Activated CD4-positive, alpha-beta T cell treated with anti-CD3 and anti-CD28 coated beads, Interleukin-10, Interleukin-2, amounts not matched to agents 100 ng/mL and 50 ng/mL, durations not matched to agents 16 hours and 8 hours (primary cell): ENCODE data around the gene TMEM151A.
"Not testable (repeated sequence)": the region's sequence is repeated elsewhere in the genome, so short reads cannot be mapped to it uniquely, and the experiment has no call there.

Experiments used
- DNase-seq: peaks from one replicate; pipeline ENCODE4 v3.0.0-alpha.2; 2020

Gene TMEM151A

DNA sequence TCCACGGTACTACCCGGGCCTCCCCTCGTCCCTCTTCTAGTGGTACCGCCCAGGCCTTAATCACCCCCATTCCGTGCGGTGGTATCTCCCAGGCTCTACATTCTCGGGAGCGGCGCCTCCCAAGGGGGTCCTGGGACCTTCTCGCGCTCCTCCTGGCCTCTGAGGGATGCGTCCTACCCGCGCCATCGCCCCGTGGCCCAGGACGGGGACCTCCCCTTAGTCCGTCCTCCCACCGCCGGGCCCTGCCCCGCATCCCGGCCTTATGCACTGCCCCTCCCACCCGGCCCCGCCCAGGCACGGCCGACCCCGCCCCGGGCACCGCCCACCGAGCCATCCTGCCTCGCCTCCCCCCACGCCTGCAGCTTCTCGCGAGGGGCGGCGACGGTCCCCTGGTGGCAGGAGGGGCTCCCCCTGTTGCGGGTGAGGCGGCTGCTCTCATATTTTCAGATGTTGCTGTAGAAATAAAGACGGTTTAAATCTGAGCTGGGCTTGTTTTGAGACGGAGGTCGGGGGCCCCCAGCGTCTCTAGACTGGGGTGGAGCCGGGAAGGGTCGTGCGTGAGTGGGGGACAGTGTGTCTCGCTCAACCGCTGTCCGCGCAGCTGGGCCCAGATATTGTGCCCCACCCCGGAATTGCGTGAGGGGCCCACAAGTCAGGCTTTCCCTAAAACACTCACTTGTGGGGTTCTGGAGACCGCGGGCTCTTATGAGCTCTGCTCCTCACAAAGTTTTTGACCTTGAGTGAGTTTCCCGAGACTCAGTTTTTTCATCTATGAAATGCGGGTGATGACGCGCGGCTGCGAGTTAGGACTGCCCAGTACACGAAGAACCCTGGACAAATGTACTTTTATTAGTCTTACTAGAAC lies 24.1 kb upstream of the TMEM151A start:
- DNase-seq = peak; percentile 91

DNA sequence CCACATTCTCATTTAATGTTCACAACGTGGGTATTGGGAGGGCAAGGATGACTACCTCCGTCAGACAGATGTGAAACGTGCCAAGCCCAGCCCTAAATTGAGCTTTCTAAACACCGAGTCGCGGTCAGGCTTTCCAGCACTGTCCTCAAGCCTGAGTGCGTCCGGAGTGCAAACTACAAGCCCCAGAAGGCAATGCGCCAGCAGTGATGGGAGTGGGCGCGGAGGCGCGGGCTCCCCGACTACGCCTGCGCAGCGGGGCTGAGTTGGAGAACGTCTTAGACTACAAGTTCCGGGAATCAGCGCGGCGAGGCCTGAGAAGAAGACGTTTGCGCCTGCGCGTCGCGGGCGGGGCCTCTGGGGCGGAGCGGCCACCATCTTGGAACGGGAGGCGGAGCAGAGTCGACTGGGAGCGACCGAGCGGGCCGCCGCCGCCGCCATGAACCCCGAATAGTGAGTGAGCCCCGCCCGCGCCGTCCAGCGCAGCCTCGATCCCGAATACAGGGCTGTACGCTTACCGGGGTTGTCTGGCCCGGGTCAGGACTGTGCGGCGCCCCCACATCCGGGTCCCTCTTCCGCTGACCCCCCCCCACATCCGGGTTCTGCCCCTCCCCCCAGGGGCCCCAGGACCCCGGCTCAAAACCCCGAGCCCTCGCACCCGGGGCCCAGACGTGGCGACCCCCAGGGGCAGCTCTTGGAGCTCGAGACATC lies 23.3 kb upstream of the TMEM151A start, which contains the start of gene RAB1B:
Gene RAB1B (plus strand): TSS at position 396 of the 708 bp plus-strand sequence. CDS start 41 bp downstream, at position 437.
- DNase-seq = peak; percentile 100

DNA sequence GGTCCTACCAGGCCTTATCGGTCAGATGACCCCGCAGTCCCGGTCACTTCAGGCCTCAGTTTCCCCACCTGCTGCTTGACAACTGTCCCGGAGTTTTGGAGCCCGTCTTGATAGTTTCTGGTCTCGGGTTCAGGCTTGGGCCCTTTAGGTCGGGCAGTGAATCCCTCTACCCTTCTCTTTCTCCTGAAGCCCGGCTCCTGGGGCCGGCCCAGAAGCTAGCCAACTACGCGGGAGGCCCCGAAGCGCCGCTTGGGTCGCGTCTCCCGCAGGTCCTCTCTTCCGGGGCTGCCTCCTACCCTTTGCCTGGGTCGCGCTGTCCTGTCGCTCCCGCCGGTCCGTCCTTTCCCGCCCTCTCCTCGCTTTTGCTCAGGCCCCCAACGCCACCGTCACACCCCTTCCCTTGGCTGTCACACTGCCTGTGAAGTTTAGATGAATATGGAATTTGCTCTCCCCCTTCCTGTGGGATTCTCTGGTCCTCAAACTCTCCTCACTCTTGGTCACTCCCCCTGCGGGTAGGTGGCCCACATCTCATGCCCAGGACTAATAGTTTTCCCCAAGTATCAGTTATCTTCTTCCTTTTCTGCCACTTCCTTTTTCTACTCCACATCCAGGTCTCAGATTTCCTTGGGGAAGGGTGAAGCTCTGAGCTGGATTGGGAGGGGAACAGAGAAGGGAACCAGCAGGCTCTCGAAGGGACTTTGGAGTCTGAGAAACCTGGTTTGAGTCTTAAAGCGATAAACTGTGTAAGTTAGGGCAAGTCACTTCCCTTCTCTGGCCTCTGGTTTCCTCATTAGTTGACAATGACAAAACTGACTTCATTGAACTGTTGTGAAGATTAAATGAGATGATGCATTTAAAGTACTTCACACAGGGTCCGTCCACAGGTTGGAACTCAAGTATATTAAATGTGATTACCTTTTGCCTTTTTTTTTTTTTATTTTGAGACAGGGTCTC lies 22.5 kb upstream of the TMEM151A start:
- DNase-seq = peak; percentile 30

DNA sequence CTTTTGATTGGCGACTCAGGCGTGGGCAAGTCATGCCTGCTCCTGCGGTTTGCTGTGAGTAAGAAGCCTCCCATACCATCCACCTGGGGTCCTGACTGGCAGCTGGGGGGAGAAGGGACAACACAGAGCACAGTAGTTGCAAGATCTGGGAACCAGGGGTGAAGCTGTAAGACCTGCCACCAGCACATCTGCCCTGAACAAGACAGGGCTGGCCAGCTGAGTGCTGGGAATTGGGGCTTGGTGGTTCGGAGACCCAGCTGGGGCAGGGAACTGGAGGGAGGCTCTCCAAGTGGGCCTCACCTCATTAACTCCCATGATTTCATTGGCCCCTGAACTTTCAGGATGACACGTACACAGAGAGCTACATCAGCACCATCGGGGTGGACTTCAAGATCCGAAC lies 19.9 kb upstream of the TMEM151A start:
- DNase-seq = no peak

DNA sequence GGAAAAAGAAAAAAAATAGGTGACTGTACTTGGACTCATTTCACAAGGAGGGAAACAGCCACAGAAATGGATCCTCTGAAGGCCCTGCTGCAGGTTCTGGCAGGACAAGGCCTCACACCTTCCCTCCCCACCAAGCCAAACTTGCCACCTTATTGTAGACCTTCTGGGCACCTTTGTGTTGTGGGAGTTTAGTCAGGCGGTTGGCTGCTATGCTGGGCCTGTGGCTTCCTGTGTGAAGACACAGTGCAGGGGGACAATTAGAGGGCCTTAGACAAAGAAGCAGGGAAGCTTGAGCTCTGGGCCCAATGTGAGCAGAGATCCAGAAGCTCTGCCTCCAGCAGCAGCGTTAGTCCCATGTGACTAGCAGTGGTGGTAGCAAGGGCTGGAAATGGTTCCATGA lies 19.1 kb upstream of the TMEM151A start:
- DNase-seq = peak; percentile 28

DNA sequence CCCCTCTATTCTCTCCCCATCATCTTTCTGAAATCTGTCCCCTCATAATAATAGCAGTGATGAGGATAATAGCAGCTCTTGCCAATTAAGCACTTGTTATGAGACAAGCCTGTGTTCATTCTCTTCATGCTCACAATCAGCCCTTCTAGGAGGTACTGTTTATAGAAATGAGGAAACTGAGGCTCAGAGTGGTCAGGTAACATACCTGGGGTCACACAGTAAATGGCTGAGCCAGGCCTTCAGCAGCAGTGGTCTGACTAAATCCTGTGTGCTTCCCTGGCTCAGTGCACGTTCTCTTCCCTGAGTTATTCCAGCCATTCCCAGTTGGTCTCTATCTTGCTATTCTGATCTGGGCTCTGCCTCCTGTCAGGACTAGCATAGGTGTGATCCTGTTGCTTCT lies 17.5 kb upstream of the TMEM151A start:
- DNase-seq = no peak

DNA sequence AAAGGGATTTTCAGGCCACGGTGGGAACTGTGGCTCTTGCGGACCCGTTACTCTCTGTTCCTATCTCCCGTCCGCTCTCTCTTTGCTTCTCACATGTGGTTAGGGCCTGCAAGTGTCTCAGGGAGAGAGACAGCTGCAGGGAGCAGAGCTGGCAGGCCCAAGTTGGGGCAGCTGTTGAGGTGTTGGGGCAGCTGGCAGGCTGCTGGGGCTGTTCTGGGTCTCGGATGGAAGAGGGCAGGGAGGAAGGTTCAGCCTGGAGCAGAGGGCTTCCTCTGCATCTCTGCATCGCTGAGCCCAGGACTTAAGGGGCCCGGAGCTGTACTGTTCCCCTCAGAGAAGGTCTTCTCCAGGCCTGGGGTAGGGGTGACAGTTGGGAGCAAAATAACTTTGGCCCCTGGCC lies 16.3 kb upstream of the TMEM151A start:
- no peak for DNase-seq

DNA sequence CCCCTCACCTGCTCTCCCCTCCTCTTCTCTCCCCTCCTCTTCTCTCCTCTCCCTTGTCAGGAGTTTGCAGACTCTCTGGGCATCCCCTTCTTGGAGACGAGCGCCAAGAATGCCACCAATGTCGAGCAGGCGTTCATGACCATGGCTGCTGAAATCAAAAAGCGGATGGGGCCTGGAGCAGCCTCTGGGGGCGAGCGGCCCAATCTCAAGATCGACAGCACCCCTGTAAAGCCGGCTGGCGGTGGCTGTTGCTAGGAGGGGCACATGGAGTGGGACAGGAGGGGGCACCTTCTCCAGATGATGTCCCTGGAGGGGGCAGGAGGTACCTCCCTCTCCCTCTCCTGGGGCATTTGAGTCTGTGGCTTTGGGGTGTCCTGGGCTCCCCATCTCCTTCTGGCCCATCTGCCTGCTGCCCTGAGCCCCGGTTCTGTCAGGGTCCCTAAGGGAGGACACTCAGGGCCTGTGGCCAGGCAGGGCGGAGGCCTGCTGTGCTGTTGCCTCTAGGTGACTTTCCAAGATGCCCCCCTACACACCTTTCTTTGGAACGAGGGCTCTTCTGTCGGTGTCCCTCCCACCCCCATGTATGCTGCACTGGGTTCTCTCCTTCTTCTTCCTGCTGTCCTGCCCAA lies 15.6 kb upstream of the TMEM151A start:
- no peak for DNase-seq

DNA sequence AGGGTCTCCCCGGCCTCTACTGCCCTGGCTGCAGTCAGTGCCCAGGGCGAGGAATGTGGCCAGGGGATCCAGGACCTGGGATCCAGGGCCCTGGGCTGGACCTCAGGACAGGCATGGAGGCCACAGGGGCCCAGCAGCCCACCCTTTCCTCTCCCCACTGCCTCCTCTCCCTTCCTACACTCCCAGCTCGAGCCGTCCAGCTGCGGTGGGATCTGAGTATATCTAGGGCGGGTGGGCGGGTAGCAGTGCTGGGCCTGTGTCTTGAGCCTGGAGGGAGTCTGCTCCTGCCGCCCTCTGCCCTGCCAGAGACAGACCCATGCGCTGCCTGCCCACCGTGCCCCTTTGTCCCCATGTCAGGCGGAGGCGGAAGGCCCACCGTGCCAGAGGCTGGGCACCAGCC lies 15.1 kb upstream of the TMEM151A start:
- DNase-seq = not testable (repeated sequence)

DNA sequence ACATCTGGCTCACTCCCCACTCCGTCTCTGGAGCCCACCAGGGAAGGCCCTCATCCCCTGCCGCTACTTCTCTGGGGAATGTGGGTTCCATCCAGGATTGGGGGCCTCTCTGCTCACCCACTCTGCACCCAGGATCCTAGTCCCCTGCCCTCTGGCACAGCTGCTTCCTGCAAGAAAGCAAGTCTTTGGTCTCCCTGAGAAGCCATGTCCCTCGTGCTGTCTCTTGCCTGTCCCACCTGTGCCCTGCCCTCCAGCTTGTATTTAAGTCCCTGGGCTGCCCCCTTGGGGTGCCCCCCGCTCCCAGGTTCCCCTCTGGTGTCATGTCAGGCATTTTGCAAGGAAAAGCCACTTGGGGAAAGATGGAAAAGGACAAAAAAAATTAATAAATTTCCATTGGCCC lies 14.6 kb upstream of the TMEM151A start:
- DNase-seq = not testable (repeated sequence)

DNA sequence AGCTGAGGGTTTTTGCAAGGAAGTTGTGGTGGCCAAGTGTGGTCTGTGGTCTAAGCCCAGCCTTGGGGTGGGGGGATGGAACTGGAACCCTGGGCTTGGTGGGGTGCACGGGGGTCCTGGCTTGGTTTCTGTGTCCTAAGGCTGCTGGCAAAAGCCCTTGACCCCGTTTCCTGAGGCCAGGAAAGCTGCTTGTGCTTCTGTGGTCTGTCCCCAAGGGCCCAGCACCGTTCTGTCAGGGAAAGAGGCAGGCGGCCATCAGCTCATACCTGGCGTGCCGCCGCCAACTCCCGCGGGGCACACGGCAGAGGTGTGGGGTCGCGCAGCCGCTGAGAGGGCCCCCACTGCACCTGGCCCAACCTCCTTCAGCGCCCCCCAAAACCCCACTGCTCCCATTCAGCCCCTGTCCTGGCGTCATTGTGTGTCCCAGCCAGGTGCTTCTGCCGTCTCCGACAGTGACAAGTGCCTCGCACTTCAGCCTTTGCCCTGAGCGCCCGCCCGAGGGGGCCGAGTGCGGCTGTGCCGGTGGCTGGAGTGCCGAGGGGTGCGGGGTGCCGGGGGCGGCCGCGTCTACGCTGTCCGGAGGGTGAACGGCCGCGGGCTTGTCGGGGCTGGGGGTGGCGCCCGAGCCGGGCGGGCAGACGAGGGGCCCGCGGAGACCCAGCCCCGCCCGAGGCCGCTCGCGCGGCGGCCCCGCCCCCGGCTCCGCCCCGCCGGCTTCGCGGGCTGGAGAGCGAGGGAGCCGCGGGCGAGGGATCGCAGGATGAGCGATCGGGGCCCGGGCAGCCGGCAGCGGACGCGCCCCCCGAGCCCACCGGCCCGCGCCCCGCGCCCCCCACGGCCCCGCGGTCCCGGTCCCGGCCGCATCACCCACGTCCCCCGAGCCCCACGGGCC lies 14.0 kb upstream of the TMEM151A start, which contains the start of gene CNIH2:
Gene CNIH2 (plus strand): TSS at position 705 of the 892 bp plus-strand sequence. CDS start 282 bp downstream, outside the sequence.
- DNase-seq = peak; percentile 42

DNA sequence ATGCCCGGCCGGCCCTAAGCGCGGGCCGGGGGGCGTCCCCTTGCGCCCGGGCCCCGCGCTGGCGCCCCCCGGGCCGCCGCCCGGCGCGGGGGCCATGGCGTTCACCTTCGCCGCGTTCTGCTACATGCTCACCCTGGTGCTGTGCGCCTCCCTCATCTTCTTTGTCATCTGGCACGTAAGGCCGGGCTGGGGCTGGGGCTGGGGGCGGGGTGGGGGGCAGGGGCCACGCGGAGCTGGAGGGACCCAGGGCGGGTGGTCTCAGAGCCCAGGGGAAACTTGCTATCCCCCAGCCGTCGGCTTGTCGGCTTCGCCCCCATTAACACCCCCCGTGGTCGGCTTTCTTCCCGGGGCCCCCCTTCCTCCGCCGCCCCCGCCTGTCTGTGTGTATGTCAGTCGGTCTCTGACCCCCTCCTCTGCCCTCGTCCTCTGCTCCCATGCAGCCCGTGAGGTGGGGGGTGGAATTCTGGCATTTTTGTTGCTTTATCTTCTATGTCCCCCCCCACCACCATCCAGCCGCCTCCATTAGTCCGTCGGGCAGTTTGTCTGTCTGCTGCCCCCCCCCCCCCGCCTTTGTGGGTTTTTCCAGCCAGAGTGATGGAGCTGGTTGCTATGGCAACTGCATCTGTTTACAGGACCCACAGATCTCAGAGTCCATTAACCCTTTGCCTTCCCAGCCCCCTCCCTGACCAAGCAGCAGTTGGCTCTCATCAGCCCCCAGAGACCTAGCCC lies 13.2 kb upstream of the TMEM151A start:
- DNase-seq = no peak

DNA sequence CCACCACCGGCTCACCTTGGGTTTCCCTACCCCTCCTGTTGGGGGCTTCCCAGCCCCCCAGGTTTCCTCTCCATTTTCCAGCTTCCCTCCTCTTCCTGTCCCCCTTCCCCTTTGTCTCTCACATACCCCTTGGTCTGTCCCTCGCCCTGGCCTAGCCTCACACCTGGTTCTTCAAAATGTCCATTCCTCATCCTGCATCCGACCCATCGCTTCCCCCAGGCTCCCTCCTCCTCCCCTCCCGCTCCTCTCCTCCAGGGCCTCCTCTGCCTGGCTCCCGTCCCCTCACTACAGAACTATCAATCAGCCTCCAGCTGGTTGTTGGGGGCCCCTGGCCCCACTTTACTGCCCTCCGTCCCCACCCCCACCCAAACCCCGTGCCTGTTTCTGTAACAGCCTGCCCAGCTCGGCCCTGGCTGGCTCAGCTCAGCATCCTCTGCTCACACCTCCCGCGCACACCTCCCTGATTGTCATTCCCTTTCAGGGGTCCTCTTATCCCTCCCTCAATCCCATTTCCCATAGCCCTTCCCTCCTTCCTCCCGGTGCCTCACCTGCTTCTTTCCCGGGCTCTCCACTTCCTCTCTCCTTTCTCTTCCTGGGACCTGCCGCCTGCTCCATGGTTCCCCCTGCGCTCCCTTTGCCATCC lies 12.5 kb upstream of the TMEM151A start:
- no peak for DNase-seq

DNA sequence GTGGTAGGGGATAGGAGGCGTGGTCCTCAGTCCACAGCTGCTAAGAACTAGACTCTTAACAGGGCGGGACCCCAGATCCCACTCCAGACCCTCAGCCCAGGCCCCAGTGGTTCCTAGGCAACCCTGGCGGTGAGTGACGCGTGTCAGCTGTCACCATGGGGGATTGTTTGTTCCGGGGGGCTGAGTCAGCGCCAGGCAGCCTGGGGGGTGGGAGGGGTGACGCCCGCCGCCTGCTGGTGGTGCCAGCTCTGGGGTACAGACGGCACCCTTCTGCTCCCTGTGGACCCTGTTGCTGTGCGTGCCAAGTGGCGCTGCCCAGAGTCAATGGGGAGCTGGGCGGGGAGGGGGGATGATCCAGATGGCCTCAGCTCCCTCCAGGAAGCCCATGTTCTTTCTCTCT lies 11.3 kb upstream of the TMEM151A start:
- no peak for DNase-seq

DNA sequence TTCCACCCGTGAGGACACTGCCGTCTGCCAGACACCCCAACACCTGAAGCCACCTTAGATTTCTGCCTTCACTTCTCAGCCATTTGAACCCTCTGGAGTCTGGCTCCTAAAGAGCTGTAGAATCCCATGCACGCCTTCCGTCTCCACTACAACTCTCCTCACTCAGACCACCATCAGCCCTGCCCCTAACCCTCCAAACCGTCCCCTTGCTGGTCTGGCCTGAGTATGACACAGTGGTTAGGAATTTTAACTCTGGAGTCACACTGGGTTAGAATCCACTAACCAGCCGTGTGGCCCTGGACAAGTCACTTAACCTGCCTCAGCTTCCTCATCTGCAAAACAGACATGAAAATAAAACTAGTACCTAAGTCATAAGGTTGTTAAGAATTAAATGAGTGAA lies 10.7 kb upstream of the TMEM151A start:
- DNase-seq = no peak

DNA sequence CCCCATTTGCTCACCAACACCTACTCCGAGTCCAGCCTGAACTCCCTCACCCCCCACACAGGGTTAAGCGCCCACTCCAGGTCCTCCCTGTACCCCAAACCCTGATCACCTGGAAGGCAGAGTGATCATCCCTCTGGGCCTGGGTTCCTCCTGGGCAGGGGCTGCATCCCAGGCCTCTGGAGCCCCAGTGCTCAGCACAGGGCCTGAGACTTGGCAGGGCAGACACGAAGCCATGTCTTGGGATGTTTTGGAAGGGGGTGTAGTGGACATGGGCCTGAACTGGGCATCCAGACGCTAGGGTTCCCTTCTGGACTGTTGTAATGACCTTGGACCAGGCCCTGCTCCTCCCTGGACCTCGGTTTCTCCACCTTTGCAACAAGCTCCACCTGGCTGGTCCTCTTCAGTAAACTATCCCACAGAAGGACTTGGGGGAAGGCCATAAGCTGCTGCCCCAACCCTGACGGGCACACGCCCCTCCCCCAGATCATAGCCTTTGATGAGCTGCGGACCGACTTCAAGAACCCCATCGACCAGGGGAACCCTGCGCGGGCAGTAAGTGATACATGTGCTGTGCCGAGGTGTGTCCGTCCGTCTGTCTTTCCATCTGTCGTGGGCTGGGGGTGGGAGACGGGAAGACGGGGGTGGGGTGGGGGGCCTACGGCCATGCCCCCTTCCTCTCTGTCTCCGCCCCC lies 9.8 kb upstream of the TMEM151A start:
- DNase-seq = no peak

DNA sequence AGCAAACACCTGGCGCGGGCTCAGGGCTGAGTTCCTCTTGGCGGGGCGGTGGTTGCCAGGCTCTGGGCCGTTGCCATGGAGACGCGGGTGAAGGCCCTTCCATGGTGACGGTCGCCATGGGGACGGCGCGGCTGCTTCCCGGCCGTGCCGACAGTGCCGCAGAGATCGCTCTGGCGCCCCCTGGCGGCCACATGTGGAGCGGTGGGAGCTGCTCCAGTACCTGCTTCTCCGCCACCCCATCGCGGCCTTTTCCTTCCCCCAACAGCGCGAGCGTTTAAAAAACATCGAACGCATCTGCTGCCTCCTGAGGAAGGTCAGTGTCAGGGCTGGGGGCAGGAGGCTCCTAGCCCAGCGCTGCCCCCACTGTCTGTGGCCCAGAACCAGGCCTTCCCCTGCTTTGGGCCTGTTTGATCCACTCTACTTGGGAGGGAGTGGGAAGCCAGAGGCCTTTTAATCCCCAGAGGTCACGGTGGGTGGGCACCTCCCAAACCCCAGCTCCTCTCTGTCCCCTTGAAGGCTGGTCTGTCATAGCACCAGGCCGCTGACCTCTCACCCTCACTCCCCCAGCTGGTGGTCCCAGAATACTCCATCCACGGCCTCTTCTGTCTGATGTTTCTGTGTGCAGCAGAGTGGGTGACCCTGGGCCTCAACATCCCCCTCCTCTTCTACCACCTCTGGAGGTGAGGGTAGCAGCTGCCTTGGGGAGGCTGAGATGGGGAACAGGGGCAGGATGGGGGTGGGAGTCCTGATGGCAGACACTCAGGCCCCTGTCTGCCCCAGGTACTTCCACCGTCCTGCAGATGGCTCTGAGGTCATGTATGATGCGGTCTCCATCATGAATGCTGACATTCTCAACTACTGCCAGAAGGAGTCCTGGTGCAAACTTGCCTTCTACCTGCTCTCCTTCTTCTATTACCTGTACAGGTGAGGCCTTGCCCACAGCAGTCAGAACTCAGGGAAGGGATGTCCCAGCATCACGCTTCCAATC lies 8.9 kb upstream of the TMEM151A start:
- peak; percentile 99 for DNase-seq

DNA sequence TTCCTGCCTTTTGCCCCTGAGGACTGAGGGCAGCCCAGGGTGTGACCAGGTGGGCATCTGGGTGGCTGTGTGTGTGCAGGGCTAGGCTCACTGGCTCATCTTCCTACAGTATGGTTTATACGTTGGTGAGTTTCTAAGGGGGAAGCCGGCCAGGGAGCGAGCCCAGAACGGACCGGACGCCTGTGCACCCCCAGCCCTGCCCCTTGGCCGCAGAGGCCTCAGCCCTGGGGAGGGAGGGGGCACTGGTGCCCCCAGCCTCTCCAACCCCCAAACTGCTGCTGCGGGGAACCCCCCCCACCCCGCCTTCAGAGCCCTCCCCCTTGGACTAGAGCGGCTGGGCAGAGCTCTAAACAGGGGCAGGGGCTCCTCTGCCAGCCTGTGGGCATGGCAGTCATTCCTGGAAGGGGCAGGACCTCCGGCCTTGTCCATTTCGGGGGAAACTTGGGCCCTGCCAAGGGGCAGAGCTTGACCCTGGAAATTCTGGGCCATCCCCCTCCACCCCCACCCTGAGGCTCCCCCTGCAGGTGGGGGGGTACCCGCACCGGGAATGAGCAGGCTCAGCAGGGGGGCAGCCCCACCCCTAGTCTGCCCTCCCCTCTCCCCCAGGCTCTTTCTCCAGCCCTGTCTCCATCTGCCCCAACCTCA lies 8.1 kb upstream of the TMEM151A start:
- no peak for DNase-seq
